GOT3 (cell line): Measurements from ENCODE around the gene TRDMT1.

Source experiments
- DNase-seq: peaks from one replicate; lab custom pipeline; 2025; ENCODE audit warnings: mixed read lengths; lab: John Stamatoyannopoulos, UW

Gene TRDMT1

GRCh38 chr10:17098012-17098411, 103.5 kb downstream of the TRDMT1 start:
- no peak for DNase-seq
